HG03378 (cell line): ENCODE results near the gene RYR3.

Experiments
- ATAC-seq: cut with Tn5 transposase; IDR thresholded peaks from one replicate; pipeline ENCODE4 v1.9.1; 2021; ENCODE audit warnings: mild to moderate bottlenecking, moderate library complexity; ENCODE audit not compliant: unreplicated experiment

The RYR3 gene

DNA sequence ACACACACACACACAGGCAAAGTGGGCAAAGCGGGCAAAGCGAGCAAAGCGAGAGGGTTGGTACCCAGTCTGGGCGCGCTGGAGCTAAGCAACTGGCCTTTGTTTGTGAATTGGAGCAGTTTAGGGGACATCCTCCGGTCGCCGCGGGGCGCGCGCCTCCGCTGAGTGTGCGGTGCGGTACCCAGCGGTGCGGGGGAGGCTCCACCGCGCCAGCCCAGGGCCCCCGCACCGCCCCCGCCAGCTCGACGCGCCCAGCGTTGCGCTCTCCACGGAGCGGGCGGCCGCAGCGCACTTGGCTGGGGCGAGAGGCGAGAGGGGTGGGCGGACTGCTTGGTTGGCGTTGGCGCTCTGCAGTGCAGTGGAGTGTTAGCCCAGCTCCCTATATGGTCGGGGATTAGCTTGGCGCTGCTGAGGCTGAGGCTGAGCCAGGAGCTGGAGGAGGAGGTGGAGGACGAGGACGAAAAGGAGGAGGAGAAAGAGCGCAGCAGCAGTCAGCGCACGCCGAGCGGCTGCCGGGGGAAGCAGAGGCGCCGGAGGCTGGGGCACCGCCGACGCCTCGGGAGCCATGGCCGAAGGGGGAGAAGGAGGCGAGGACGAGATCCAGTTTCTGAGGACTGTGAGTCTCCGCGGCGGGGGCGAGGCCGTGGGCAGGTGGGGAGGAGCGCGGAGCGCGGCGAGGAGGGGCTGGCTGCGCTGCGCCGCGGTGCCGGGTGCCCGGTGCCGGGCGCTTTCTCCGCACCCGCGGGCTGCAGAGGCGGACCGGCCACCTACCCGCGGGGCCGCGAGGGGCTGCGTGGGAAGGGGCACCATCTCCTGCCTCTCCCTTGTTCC is at the start of gene RYR3:
Gene RYR3, plus strand, starts transcription at position 487 of the 831 bp plus-strand sequence. Its CDS starts 79 bp downstream, at position 566.
- no peak for ATAC-seq

DNA sequence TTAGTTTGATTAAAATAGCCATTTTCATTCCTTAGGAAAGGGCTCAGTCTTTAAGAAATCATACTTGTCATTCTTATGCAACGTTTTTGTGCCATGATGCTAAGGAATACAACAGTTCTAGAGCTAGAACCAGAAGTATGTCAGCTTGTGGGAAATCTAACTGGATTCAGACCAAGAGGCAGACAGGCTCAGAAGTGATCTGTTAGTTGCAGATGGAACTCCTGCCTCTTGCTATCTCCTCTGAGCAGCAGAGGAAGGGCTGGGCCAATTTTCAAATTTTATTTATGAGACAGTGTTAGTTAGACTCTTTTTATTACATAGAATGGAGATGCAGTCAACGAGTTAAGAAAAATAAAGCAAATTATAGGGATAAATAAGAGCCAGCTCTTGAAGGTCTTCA is 48.5 kb upstream of the RYR3 start:
- ATAC-seq, result no peak

- no peak for ATAC-seq
These were observed 33.1 kb upstream of the RYR3 start for GRCh38 chr15:33277689-33278088.

- no peak for ATAC-seq
These were observed 31.8 kb upstream of the RYR3 start for GRCh38 chr15:33278816-33279612.

GRCh38 chr15:33279613-33280205 is 31.1 kb upstream of the RYR3 start:
- ATAC-seq, result no peak

DNA sequence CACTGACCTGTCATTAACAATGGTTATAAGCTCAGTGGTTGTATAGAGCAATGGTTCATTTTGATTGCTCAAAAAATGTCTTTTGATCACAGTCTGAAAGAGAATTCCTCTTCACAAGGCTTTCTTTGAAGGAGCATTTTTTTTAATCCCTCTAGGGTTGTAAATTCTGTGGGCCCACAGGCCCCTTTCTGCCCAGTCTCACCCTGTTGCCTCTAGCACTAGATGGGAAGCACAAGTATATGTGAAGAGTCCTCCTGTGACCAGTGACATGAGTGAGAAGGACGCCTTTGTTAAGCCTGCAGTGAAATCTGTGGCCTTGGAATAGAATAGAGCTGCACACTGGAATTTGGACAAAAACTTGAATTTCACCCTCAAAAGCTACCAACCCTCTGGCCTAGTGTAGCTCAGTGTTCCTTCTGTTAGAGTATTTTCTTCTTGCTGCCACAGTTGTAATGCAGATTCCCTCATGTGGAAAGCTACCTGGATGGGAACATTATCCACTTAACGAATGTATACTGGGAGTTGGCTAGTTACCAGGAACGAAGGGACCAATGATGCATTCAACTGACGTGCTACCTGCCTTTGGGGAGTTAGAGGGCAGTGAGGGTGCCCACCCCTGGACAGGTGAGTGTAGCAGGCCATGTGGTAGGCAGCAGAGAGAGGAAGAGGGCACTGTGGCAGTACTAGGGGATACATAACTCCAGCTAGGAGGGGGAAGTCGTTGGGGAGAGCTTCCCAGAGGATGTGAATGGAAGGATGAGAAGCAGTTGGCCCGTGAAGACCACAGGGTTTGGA is 28.3 kb upstream of the RYR3 start:
- no peak for ATAC-seq

DNA sequence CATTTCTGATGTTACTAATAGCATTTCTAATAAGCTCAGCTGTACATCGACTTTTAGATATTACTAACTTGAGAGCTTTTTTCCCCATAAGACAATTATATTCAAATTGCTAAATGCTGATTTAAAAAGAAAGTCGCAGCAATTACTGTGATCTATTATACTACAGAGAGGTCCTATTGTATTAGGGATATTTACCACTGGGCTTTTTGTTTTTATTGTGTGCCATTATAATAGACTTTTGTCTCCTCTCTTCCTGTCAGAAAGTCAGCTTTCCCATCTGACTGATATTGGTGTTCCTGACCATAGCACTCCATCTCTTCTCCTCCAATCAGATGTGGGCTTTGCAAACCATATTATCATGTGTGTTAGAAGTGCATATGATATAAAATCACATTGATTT is 27.2 kb upstream of the RYR3 start:
- ATAC-seq, result no peak

DNA sequence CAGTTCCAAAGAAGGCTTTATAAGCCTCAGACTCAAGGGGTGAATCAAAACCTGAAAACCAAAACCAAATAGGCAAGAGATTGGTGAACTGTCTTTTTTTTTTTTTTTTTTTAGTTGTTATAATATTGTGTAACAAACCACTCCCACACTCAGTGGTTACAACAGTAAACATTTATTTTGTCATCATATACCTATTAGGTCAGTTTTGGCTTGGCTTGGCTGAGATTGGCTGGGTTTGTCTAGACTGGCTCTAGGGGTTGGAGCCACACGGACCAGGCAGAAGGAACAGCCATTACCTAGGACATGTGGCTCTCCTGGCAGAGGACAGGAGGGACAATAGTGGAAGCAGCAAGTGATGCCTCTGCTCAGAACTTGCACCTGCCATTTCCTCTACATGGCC is 26.4 kb upstream of the RYR3 start:
- no peak for ATAC-seq

GRCh38 chr15:33292717-33293307 is 18.0 kb upstream of the RYR3 start:
- ATAC-seq, result no peak

DNA sequence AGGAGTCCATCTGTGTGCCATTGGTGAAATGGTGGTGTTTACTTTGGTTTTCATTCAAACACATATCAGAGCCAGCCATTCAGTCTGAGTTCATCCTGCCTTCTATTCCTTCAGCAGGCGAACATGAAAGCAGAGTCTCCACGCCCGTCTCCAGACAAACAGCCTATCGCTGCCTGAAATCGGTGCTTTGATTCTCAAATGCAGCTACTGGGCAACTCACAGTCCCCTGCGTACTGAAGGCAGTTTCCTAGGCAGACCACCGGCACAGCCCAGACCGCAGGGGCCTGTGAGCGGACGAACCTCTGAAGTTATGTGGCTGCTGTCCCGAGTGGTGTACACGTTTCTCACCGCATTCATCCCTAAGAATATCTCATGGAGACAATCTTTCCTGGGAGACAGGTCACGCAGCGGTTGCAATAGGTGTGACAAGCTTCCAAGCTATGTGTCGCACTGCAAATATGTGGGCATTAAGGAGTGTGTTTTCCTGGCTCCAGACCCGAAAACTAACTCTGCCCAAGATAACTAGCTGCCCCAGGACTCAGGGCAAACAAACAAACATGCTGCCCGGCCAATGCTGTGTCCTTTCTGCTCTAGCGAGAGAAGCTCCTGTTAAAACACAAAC is 16.9 kb upstream of the RYR3 start:
- no peak for ATAC-seq

DNA sequence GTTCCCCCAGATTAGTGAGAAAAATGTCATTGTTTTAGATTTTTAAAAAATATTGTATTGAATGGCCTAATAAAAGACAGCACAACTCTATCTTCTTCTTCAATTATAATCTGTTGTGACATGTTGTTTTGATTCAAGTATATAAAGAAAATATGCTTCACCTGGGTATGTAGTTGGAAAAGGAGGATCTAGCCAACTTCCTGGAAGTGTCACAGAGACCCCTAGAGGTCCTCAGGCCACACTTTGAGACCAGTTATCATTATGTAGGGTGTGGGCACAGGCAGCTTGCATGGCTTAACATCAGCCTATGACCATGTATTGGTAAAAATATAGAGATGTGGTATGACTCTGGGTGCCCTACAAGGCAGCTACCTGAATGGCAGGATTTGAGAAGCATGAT is 14.7 kb upstream of the RYR3 start:
- no peak for ATAC-seq

- ATAC-seq, result no peak
These were observed 13.9 kb upstream of the RYR3 start for GRCh38 chr15:33296856-33297255.

GRCh38 chr15:33298631-33299030 is 12.1 kb upstream of the RYR3 start:
- no peak for ATAC-seq

DNA sequence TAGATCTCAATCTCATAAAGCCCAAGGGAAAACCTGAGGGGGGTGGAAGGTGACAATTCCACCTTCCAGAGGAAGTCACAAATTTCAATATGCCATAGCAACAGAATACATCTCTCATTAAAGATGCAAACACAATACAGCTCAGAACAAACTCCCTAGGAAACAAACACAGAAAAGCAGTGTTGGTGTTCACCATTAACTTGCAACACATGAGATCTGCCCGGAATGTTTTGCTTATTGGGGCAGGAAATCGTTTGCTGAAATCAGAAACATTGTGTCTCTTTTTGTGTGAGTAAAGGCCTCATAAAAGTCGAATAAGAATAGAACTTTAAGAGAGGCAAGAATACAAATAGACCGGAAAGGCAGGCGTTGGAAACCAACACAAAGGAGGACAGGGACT is 5.8 kb upstream of the RYR3 start:
- ATAC-seq, result no peak

DNA sequence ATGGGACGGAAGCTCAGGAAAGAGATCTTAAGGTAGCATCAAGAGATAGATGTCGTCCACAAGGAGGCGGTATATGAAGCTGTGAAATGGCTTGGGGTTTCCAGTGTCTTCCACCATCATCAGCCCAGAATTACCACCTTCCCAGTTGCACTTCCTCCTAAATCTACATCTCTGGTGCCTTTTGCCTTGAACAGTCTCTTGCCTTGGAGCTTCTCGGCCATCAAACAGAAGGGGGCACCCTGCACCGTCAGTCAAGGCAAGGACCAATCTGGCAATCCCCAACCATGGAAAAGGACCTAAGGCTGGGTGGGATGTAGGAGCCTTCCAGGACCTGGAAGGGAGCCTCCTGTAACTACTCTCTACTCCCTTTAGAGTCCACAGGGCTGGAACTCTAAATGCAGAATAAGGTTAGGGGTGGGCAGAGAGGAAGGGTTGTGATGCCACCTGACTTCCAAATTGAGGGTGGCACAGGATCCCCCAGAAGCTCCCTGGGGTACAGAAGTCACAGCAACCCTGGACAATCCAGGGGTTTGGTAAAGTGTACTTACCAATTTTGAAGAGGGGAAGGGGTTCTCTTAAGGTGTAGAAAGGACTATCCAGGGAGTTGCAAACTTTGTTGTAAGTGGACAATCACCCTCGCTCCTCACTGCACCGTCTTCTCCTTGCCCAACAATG is 1.0 kb upstream of the RYR3 start:
- no peak for ATAC-seq

DNA sequence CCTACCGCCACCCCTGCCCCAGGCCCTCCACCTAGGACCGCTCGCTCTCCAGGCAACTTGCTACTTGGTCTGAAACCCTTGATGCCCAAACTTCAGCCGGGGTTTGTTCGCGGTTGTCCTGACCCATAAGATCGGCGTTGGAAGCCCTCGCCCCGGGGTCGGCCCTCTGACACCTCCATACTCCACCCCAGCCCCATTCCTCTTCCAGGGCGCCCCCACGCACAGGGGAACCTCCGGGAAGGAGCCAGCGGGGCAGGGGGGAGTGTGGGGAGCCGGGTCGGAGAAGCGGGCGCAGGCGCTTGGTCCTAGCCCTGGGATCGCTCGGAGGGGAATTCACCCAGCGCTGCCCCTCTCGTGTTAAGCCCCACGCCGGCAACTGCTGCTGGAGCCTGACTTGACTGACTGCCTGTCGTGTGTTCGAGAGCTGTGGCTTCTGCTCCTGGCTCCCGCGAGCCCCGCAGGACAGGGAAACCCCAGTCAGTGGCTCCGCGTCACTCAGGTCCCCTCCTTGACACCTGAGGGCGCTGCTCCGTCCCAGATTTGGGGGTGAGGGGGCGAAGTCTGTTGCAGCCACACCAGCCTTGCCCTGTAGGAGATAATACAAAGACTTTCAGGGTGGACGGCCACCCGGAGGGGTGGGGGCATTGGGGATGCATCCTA is 675 bp downstream of the RYR3 start:
- no peak for ATAC-seq

DNA sequence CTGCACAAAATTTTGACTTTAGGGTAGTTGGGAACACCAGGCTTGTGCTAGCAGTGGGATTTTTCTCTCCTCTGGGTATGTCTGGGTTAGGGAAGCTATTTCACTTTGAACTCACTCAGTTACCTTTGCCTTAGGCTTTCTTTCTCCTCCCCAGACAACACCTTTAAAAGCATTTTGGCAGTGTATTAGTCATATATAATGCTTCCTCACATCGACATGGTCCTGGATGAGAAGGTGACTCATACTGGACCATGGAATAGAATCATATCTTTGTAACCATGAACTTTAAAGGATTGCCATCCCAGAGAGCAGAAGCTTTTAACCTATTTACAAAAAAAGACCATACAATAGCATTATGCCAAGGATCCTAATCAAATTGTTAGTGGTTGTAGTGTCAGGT is 2.7 kb downstream of the RYR3 start:
- no peak for ATAC-seq

- ATAC-seq, result no peak
These were observed 3.3 kb downstream of the RYR3 start for GRCh38 chr15:33314069-33314468.

- ATAC-seq, result no peak
These were observed 4.3 kb downstream of the RYR3 start for GRCh38 chr15:33315044-33315443.
